PC-3 (cell line): ENCODE results near the gene NSL1. TPM values are rescaled to one million over a fixed set of nuclear protein-coding genes. Genes with fewer than 3 reads are reported as not detected.

ENCODE experiments used
- ATAC-seq: fragments of 200-7000 bp; cut with Tn5 transposase; 2 replicates; pipeline ENCODE4 v1.9.1; 2020; ENCODE audit warnings: mild to moderate bottlenecking, moderate library complexity
- BruUV-seq: library from RNA; stranded (reverse); fragments of 400-500 nt; replicated peaks from 2 replicates; lab custom pipeline; 2021; lab: Mats Ljungman, UMichigan
- CTCF ChIA-PET: fragments of 300-600 bp; sonication (Branson Sonifier 250); formaldehyde crosslinking; loops from one replicate; lab custom pipeline; 2022; ENCODE audit warnings: antibody characterized with exemption; lab: Charles Lee
- POLR2A ChIA-PET: fragments of 300-600 bp; sonication (Branson Sonifier 250); formaldehyde crosslinking; loops from one replicate; lab custom pipeline; 2022; ENCODE audit warnings: antibody characterized with exemption; ENCODE audit not compliant: unreplicated experiment; lab: Charles Lee
- DNase-seq: peaks from one replicate; pipeline ENCODE4 v3.0.0-alpha.2; 2015
- H2AFZ ChIP-seq: fragments of 300-600 bp; sonication (generic); 2 replicates; pipeline ENCODE4 v1.6.0; 2016; ENCODE audit warnings: antibody characterized with exemption, low read length
- H3F3A ChIP-seq: fragments of 300-600 bp; sonication (generic); one replicate; pipeline ENCODE4 v1.6.0; 2017; ENCODE audit warnings: antibody characterized with exemption, low read length, control low read depth, mild to moderate bottlenecking; ENCODE audit not compliant: unreplicated experiment
- H3K27ac ChIP-seq: fragments of 300-600 bp; sonication (generic); 2 replicates; pipeline ENCODE4 v1.5.1; 2016; ENCODE audit warnings: mild to moderate bottlenecking, low read length
- H3K27me3 ChIP-seq: fragments of 300-600 bp; sonication (generic); 2 replicates; pipeline ENCODE4 v1.6.1; 2016; ENCODE audit warnings: low read length, mixed read lengths
- H3K36me3 ChIP-seq: fragments of 300-600 bp; sonication (generic); 2 replicates; pipeline ENCODE4 v1.6.1; 2016; ENCODE audit warnings: low read depth, mixed run types, low read length, mixed read lengths
- H3K4me1 ChIP-seq: fragments of 300-600 bp; sonication (generic); 2 replicates; pipeline ENCODE4 v1.5.1; 2016; ENCODE audit warnings: low read length; ENCODE audit not compliant: insufficient read depth
- H3K4me2 ChIP-seq: fragments of 300-600 bp; sonication (generic); 2 replicates; pipeline ENCODE4 v1.6.0; 2016; ENCODE audit warnings: low read length
- H3K4me3 ChIP-seq: fragments of 300-600 bp; sonication (generic); 2 replicates; pipeline ENCODE4 v1.5.1; 2016; ENCODE audit warnings: mild to moderate bottlenecking, low read length, mixed read lengths
- H3K79me2 ChIP-seq: fragments of 300-600 bp; sonication (generic); 2 replicates; pipeline ENCODE4 v1.6.1; 2017; ENCODE audit warnings: low read length, mixed read lengths
- H3K9ac ChIP-seq: fragments of 300-600 bp; sonication (generic); 2 replicates; pipeline ENCODE4 v1.6.0; 2016; ENCODE audit warnings: mild to moderate bottlenecking, low read length
- H3K9me2 ChIP-seq: fragments of 300-600 bp; sonication (generic); replicated peaks from 2 replicates; pipeline ENCODE4 v1.6.1; 2016; ENCODE audit warnings: mixed run types, low read length, mixed read lengths
- H3K9me3 ChIP-seq: fragments of 300-600 bp; sonication (generic); 2 replicates; pipeline ENCODE4 v1.6.1; 2016; ENCODE audit warnings: low read length, mixed read lengths
- H4K20me1 ChIP-seq: fragments of 300-600 bp; sonication (generic); 2 replicates; pipeline ENCODE4 v1.6.1; 2016; ENCODE audit warnings: low read length, mixed read lengths
- EZH2 ChIP-seq: fragments of 300-600 bp; sonication (generic); IDR thresholded peaks from one replicate; pipeline ENCODE4 v1.6.1; 2017; ENCODE audit warnings: antibody characterized with exemption, mild to moderate bottlenecking, low read length; ENCODE audit not compliant: unreplicated experiment
- EZH2phosphoT487 ChIP-seq: fragments of 300-600 bp; sonication (generic); IDR thresholded peaks from 2 replicates; pipeline ENCODE4 v1.6.1; 2018; ENCODE audit warnings: mild to moderate bottlenecking, antibody characterized with exemption, low read length, borderline replicate concordance
- intact Hi-C: fragments of 100-400 bp; cut with micrococcal nuclease; formaldehyde crosslinking; loops from 2 replicates; pipeline ENCODE4 v1.9.0; 2023
- total RNA-seq: library from RNA; depleted of rRNA; stranded (reverse); fragments of >200 nt; gene quantifications from 2 replicates; pipeline ENCODE4 v1.2.3, GENCODE V29; 2014
- TF ChIP-seq, protein P1 (sequence below): fragments of 300-600 bp; sonication (generic); conservative IDR thresholded peaks from 2 replicates; pipeline ENCODE4 v1.5.1; 2017; ENCODE audit warnings: antibody characterized with exemption, low read depth, mild to moderate bottlenecking, low read length

NSL1 gene
- total RNA-seq, 1 experiment from 2014 or later = 56.1 TPM

DNA sequence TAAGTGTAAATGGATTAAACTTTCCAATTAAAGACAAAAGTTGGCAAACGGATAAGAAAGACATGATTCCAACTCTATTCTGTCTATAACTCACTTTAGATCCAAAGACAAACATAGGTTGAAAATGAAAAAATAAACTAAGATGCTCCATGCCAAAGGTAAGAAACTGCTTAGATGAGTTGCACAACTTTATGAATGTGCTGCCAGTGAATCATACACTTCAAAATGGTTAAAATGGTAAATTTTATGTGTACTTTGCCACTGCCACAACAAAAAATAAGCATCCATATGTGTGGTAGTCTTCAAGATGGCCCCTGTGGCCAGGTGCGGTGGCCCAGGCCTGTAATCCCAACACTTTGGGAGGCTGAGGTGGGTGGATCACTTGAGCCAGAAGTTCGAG, 45.0 kb downstream of the NSL1 start:
- Histone ChIP-seq H3K9ac (no peak overlapping the region), H3K4me2 (no peak overlapping the region), H3F3A (no peaks in the 10 kb centered on the region), H4K20me1 (no peaks in the 10 kb centered on the region), H3K27ac (no peak overlapping the region), H3K9me3 (no peaks in the 10 kb centered on the region), H3K27me3 (no peaks in the 10 kb centered on the region), H3K4me1 (no peaks in the 10 kb centered on the region), H3K36me3 (no peaks in the 10 kb centered on the region), H3K4me3 (no peak overlapping the region), H2AFZ (no peak overlapping the region), H3K9me2 (no peaks in the 10 kb centered on the region), H3K79me2 (0 out of 2 replicates have a peak, but pooled peaks cover 6% of the 10 kb centered on the region)
- ChIA-PET CTCF (no interaction called here), POLR2A (no interaction called here)
- no peak for ATAC-seq
- no TSS peak for BruUV-seq
- intact Hi-C loops = no loop called here
- TF ChIP-seq EZH2 (no peak), EZH2phosphoT487 (no peak)
- TF ChIP-seq, protein P1, sequence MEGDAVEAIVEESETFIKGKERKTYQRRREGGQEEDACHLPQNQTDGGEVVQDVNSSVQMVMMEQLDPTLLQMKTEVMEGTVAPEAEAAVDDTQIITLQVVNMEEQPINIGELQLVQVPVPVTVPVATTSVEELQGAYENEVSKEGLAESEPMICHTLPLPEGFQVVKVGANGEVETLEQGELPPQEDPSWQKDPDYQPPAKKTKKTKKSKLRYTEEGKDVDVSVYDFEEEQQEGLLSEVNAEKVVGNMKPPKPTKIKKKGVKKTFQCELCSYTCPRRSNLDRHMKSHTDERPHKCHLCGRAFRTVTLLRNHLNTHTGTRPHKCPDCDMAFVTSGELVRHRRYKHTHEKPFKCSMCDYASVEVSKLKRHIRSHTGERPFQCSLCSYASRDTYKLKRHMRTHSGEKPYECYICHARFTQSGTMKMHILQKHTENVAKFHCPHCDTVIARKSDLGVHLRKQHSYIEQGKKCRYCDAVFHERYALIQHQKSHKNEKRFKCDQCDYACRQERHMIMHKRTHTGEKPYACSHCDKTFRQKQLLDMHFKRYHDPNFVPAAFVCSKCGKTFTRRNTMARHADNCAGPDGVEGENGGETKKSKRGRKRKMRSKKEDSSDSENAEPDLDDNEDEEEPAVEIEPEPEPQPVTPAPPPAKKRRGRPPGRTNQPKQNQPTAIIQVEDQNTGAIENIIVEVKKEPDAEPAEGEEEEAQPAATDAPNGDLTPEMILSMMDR = no peak
- DNase-seq = no peak

DNA sequence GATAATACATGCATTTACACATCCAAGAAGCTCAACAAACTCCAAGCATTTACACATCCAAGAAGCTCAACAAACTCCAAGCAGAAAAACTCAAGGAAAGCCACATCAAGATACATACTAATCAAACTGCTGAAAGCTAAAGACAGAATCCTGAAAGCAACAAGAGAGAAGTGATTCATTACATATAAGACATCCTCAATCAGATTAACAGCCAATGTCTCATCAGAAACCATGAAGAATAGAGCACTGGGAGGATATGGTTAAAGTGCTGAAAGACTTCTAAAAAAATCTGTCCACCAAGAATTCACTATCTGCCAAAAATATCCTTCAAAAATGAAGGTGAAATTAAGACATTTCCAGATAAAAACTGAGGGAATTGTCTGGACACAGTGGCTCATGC, 46.3 kb downstream of the NSL1 start:
- H3K9ac ChIP-seq = no peak overlapping the region
- no peak for DNase-seq
- H3K36me3 ChIP-seq = 0 out of 2 replicates have a peak, but pooled peaks cover 5% of the 10 kb centered on the region
- H3F3A ChIP-seq = no peaks in the 10 kb centered on the region
- ChIA-PET CTCF (no interaction called here), POLR2A (no interaction called here)
- H3K4me2 ChIP-seq = no peak overlapping the region
- no peak overlapping the region for H3K27ac ChIP-seq
- ATAC-seq = no peak
- TF ChIP-seq, protein P1 = no peak
- no peak for TF ChIP-seq EZH2
- TF ChIP-seq EZH2phosphoT487 = no peak
- H3K79me2 ChIP-seq = 0 out of 2 replicates have a peak, but pooled peaks cover 6% of the 10 kb centered on the region
- no peaks in the 10 kb centered on the region for H4K20me1 ChIP-seq
- H3K27me3 ChIP-seq = no peaks in the 10 kb centered on the region
- no peaks in the 10 kb centered on the region for H3K9me2 ChIP-seq
- no peak overlapping the region for H3K4me3 ChIP-seq
- no peaks in the 10 kb centered on the region for H3K9me3 ChIP-seq
- intact Hi-C loops = no loop called here
- no peaks in the 10 kb centered on the region for H3K4me1 ChIP-seq
- BruUV-seq = no TSS peak
- H2AFZ ChIP-seq = no peak overlapping the region

DNA sequence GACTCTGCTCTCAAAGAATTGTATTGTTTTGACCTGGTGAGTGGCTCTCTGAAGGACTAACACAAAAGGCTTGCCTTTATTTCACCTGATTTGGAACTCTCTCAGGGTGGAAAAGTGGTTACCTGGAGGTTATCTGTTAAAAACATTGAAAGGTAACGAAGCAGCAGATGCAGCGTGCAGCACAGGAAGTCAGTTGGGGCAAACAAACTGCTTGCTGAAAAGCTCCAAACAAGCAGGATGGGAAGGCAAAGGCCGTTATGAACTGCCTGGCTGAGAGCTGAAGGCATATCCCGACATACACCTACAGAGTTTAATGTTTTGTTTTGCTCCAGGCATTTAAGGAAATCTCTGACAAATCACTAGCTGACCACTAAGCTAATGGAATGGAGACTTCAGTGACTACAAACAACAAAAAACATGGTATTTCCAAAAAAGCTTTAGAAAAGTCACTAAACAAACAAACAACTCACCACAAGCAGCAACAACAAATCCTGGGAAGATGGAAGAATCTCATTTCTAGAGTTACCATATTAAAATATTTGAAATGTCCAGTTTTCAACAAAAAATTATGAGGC, 47.6 kb downstream of the NSL1 start:
- no peak overlapping the region for H3K4me2 ChIP-seq
- 0 out of 2 replicates have a peak, but pooled peaks cover 6% of the 10 kb centered on the region for H3K79me2 ChIP-seq
- no peaks in the 10 kb centered on the region for H3K4me1 ChIP-seq
- ATAC-seq (no peak), DNase-seq (no peak)
- no peaks in the 10 kb centered on the region for H4K20me1 ChIP-seq
- POLR2A ChIA-PET = no interaction called here
- H3K27me3 ChIP-seq = no peaks in the 10 kb centered on the region
- no peaks in the 10 kb centered on the region for H3K9me2 ChIP-seq
- 0 out of 2 replicates have a peak, but pooled peaks cover 5% of the 10 kb centered on the region for H3K36me3 ChIP-seq
- TF ChIP-seq EZH2 (no peak), EZH2phosphoT487 (no peak)
- TF ChIP-seq, protein P1 = no peak
- CTCF ChIA-PET = interaction anchor here (0.6 kb wide), 2 partner anchors 311 to 326 kb away, joined by 4 to 5 read pairs; no protein-coding TSS in a partner anchor
- intact Hi-C loops = no loop called here
- no peak overlapping the region for H3K4me3 ChIP-seq
- no peaks in the 10 kb centered on the region for H3K9me3 ChIP-seq
- no peak overlapping the region for H2AFZ ChIP-seq
- no peaks in the 10 kb centered on the region for H3F3A ChIP-seq
- no peak overlapping the region for H3K9ac ChIP-seq
- H3K27ac ChIP-seq = no peak overlapping the region
- no TSS peak for BruUV-seq
